ENCODE data around the gene TRNAU1AP. TPM values are rescaled to one million over a fixed set of nuclear protein-coding genes. Genes with fewer than 3 reads are reported as not detected.

TRNAU1AP gene
- total and polyA plus RNA-seq, 2 of the 13 experiments (the other 11 are each of a cell fraction or from before 2014, with no cell fraction given), result 29.0 to 42.9 TPM

DNA sequence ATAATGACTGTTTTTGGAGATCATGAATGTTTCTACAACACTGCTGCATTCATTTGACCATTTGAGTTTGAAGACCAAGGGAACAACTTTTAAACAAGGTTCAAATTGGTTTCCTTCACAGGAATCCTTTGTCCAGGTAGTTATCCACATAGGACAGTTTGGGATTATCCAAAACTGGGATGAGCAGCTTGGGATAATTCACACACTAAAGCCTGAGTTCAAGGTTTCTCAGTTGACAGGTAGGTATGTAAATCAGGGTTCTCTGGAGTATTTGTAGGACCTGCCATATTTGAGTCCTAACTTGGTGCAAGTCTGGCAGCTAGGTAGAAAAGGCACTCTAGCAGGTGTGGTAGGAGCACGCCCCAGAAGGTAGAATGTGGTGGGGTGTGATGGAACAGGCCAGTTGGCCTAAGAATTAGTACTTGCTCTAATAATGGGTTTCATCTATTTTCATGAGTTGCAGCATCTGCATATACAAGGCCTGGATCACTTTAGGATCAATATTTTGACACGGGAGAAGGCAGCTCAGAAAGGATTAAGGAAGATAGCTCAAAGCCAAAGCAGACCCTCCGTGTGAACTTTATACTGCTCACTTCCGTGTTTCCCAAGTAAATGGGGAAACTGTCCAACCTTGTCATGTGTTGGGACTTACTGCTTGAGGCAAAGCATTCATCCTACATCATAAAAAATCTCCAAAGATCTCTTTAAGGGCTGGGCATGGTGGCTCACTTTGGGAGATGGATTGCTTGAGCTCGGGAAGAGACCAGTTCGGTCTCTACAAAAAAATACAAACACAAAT, 25.1 kb downstream of the TRNAU1AP start (continued):
- TF ChIP-seq, protein P1, sequence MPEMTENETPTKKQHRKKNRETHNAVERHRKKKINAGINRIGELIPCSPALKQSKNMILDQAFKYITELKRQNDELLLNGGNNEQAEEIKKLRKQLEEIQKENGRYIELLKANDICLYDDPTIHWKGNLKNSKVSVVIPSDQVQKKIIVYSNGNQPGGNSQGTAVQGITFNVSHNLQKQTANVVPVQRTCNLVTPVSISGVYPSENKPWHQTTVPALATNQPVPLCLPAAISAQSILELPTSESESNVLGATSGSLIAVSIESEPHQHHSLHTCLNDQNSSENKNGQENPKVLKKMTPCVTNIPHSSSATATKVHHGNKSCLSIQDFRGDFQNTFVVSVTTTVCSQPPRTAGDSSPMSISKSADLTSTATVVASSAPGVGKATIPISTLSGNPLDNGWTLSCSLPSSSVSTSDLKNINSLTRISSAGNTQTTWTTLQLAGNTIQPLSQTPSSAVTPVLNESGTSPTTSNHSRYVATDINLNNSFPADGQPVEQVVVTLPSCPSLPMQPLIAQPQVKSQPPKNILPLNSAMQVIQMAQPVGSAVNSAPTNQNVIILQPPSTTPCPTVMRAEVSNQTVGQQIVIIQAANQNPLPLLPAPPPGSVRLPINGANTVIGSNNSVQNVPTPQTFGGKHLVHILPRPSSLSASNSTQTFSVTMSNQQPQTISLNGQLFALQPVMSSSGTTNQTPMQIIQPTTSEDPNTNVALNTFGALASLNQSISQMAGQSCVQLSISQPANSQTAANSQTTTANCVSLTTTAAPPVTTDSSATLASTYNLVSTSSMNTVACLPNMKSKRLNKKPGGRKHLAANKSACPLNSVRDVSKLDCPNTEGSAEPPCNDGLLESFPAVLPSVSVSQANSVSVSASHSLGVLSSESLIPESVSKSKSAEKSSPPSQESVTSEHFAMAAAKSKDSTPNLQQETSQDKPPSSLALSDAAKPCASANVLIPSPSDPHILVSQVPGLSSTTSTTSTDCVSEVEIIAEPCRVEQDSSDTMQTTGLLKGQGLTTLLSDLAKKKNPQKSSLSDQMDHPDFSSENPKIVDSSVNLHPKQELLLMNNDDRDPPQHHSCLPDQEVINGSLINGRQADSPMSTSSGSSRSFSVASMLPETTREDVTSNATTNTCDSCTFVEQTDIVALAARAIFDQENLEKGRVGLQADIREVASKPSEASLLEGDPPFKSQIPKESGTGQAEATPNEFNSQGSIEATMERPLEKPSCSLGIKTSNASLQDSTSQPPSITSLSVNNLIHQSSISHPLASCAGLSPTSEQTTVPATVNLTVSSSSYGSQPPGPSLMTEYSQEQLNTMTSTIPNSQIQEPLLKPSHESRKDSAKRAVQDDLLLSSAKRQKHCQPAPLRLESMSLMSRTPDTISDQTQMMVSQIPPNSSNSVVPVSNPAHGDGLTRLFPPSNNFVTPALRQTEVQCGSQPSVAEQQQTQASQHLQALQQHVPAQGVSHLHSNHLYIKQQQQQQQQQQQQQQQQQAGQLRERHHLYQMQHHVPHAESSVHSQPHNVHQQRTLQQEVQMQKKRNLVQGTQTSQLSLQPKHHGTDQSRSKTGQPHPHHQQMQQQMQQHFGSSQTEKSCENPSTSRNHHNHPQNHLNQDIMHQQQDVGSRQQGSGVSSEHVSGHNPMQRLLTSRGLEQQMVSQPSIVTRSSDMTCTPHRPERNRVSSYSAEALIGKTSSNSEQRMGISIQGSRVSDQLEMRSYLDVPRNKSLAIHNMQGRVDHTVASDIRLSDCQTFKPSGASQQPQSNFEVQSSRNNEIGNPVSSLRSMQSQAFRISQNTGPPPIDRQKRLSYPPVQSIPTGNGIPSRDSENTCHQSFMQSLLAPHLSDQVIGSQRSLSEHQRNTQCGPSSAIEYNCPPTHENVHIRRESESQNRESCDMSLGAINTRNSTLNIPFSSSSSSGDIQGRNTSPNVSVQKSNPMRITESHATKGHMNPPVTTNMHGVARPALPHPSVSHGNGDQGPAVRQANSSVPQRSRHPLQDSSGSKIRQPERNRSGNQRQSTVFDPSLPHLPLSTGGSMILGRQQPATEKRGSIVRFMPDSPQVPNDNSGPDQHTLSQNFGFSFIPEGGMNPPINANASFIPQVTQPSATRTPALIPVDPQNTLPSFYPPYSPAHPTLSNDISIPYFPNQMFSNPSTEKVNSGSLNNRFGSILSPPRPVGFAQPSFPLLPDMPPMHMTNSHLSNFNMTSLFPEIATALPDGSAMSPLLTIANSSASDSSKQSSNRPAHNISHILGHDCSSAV (CRISPR knock-in tag; IDR thresholded peaks at IDR 0.05; ENCODE audit: borderline replicate concordance), result no peak
- TF ChIP-seq SYNCRIP (IDR thresholded peaks at IDR 0.05; ENCODE audit: insufficient read depth, low read depth, low read length), result no peak
- TF ChIP-seq, protein P2, sequence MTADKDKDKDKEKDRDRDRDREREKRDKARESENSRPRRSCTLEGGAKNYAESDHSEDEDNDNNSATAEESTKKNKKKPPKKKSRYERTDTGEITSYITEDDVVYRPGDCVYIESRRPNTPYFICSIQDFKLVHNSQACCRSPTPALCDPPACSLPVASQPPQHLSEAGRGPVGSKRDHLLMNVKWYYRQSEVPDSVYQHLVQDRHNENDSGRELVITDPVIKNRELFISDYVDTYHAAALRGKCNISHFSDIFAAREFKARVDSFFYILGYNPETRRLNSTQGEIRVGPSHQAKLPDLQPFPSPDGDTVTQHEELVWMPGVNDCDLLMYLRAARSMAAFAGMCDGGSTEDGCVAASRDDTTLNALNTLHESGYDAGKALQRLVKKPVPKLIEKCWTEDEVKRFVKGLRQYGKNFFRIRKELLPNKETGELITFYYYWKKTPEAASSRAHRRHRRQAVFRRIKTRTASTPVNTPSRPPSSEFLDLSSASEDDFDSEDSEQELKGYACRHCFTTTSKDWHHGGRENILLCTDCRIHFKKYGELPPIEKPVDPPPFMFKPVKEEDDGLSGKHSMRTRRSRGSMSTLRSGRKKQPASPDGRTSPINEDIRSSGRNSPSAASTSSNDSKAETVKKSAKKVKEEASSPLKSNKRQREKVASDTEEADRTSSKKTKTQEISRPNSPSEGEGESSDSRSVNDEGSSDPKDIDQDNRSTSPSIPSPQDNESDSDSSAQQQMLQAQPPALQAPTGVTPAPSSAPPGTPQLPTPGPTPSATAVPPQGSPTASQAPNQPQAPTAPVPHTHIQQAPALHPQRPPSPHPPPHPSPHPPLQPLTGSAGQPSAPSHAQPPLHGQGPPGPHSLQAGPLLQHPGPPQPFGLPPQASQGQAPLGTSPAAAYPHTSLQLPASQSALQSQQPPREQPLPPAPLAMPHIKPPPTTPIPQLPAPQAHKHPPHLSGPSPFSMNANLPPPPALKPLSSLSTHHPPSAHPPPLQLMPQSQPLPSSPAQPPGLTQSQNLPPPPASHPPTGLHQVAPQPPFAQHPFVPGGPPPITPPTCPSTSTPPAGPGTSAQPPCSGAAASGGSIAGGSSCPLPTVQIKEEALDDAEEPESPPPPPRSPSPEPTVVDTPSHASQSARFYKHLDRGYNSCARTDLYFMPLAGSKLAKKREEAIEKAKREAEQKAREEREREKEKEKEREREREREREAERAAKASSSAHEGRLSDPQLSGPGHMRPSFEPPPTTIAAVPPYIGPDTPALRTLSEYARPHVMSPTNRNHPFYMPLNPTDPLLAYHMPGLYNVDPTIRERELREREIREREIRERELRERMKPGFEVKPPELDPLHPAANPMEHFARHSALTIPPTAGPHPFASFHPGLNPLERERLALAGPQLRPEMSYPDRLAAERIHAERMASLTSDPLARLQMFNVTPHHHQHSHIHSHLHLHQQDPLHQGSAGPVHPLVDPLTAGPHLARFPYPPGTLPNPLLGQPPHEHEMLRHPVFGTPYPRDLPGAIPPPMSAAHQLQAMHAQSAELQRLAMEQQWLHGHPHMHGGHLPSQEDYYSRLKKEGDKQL (CRISPR knock-in tag; IDR thresholded peaks at IDR 0.05; ENCODE audit: low read depth), result no peak
- TF ChIP-seq JUND (CRISPR knock-in tag; IDR thresholded peaks at IDR 0.05), result no peak
- no peak for TF ChIP-seq ZNF253 (CRISPR knock-in tag; IDR thresholded peaks at IDR 0.05; ENCODE audit: borderline replicate concordance)
- TF ChIP-seq ASH2L (IDR thresholded peaks at IDR 0.05; ENCODE audit: insufficient read length, low read depth, low read length), result peak; percentile 14
- TF ChIP-seq ZNF557 (CRISPR knock-in tag; IDR thresholded peaks at IDR 0.05), result no peak
- TF ChIP-seq ZNF441 (CRISPR knock-in tag; IDR thresholded peaks at IDR 0.05; ENCODE audit: borderline replicate concordance), result no peak
- no peak for TF ChIP-seq RXRA (CRISPR knock-in tag; IDR thresholded peaks at IDR 0.05)
- TF ChIP-seq GABPB1 (CRISPR knock-in tag; IDR thresholded peaks at IDR 0.05), result no peak
- TF ChIP-seq RBM22 (optimal IDR thresholded peaks at IDR 0.05; ENCODE audit: low read length), result peak; percentile 92
- TF ChIP-seq, protein P3, sequence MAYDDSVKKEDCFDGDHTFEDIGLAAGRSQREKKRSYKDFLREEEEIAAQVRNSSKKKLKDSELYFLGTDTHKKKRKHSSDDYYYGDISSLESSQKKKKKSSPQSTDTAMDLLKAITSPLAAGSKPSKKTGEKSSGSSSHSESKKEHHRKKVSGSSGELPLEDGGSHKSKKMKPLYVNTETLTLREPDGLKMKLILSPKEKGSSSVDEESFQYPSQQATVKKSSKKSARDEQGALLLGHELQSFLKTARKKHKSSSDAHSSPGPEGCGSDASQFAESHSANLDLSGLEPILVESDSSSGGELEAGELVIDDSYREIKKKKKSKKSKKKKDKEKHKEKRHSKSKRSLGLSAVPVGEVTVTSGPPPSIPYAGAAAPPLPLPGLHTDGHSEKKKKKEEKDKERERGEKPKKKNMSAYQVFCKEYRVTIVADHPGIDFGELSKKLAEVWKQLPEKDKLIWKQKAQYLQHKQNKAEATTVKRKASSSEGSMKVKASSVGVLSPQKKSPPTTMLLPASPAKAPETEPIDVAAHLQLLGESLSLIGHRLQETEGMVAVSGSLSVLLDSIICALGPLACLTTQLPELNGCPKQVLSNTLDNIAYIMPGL (CRISPR knock-in tag; IDR thresholded peaks at IDR 0.05; ENCODE audit: borderline replicate concordance in 1 of 2, low read depth in 1 of 2), result no peak
